CD4-positive, alpha-beta T cell treated with Interleukin-6 at 100 ng/mL for 8 hours (primary cell): ENCODE measurements around the gene PPM1E.
"Not testable (repeated sequence)": the region's sequence is repeated elsewhere in the genome, so short reads cannot be mapped to it uniquely, and the experiment has no call there.

Experiments
- DNase-seq: peaks from one replicate; pipeline ENCODE4 v3.0.0-alpha.2; 2020; ENCODE audit warnings: mixed read lengths, low spot score

The PPM1E gene

DNA sequence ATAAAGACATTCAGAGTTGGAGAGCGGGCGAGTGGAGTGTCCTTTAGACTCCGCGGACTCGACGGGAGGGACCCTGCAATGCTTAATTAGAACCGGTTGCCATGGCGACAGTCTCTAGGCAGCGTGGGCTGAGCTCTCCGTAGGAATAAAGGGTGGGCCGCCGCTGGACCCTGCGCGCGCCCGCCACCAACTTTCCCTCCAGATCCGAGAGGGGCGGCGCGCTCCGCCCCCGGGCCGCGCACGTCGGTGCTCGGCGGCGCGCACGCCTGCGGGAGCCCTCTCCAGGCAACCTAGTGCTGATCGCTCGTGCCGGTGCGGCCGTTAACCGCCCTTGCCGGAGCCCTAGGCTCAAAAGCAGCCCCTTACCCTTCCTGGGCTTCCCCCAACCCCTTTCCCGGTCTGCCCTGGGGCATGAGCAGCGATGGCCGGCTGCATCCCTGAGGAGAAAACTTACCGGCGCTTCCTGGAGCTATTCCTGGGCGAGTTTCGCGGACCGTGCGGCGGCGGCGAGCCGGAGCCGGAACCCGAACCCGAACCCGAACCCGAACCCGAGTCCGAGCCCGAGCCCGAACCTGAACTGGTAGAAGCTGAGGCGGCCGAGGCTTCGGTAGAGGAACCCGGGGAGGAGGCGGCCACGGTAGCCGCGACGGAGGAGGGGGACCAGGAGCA lies at the start of gene PPM1E:
TSS of gene PPM1E (plus strand) at position 278 of the 669 bp plus-strand sequence.
- DNase-seq = peak; percentile 1

GRCh38 chr17:58706351-58707140 lies 49.1 kb upstream of the PPM1E start:
- no peak for DNase-seq

DNA sequence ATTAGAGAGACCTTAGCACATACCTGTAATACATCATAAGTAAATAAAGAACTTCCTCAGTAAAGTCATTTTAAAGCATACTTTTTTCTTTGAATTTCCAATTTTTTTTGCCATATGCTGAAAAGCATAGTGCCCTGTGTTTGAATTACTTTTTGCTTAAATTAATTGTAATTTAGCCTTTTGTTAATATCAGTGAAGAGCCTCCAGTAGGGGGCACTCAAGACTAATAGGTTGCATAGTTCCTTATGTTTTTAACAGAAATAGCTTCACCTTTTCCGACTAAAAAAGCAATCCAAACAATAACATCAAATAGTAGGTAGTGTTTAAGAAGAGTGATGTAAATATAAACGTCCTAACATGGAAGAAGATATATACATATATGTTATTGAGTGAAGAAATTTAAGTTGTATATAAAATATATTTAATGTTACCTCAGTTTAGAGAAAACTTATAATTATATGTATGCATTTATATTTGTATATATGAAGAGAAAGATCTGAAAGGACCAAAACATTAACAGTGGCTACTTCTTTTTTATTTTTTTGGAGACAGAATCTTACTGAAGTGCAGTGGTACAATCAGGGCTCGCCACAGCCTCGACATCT lies 44.6 kb upstream of the PPM1E start:
- DNase-seq = peak; percentile 30

GRCh38 chr17:58722274-58722673 lies 33.4 kb upstream of the PPM1E start:
- no peak for DNase-seq

- DNase-seq = no peak
These were observed 33.0 kb upstream of the PPM1E start for GRCh38 chr17:58722696-58723095.

GRCh38 chr17:58728798-58729197 lies 26.9 kb upstream of the PPM1E start:
- no peak for DNase-seq

DNA sequence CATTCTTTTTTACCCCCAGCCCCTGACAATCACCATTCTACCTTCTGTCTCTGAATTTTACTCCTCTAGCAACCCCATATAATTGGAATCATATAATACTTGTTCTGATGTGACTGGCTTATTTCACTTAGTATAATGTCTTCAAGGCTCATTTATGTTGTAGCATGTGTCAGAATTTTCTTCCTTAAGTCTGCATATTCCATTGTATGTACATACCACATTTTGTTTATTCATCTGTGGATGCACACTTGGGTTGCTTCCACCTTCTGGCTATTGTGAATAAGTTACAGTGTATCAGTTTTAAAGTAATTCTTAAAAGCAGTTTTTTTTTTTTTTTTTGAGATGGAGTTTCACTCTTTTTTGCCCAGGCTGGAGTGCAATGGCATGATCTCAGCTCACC lies 24.7 kb upstream of the PPM1E start:
- no peak for DNase-seq

- no peak for DNase-seq
These were observed 21.6 kb upstream of the PPM1E start for GRCh38 chr17:58734040-58734439.

GRCh38 chr17:58734811-58735210 lies 20.8 kb upstream of the PPM1E start:
- DNase-seq = no peak

GRCh38 chr17:58741121-58741625 lies 14.5 kb upstream of the PPM1E start:
- DNase-seq = no peak

DNA sequence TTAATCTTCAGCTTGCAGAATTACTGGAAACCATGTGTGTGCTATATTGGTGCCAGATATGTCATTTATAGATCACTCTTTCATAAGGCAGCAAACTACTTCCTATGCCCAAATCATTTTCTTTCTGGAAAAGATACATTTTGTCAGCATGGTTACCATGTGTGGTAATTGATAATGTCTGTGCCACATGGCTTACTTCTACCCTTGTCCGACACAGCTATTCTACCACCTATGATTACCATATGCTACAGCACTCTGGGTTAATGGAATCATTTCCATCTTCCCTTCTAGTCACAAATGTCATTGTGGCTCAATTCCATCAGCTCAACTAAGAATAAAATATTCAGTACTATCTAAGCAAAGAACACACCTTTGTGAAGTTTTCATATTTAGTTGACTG lies 8.0 kb upstream of the PPM1E start:
- no peak for DNase-seq

GRCh38 chr17:58749627-58750026 lies 6.0 kb upstream of the PPM1E start:
- not testable (repeated sequence) for DNase-seq

- DNase-seq = no peak
These were observed 2.6 kb upstream of the PPM1E start for GRCh38 chr17:58753026-58753425.

- no peak for DNase-seq
These were observed 431 bp upstream of the PPM1E start for GRCh38 chr17:58755269-58755576.

DNA sequence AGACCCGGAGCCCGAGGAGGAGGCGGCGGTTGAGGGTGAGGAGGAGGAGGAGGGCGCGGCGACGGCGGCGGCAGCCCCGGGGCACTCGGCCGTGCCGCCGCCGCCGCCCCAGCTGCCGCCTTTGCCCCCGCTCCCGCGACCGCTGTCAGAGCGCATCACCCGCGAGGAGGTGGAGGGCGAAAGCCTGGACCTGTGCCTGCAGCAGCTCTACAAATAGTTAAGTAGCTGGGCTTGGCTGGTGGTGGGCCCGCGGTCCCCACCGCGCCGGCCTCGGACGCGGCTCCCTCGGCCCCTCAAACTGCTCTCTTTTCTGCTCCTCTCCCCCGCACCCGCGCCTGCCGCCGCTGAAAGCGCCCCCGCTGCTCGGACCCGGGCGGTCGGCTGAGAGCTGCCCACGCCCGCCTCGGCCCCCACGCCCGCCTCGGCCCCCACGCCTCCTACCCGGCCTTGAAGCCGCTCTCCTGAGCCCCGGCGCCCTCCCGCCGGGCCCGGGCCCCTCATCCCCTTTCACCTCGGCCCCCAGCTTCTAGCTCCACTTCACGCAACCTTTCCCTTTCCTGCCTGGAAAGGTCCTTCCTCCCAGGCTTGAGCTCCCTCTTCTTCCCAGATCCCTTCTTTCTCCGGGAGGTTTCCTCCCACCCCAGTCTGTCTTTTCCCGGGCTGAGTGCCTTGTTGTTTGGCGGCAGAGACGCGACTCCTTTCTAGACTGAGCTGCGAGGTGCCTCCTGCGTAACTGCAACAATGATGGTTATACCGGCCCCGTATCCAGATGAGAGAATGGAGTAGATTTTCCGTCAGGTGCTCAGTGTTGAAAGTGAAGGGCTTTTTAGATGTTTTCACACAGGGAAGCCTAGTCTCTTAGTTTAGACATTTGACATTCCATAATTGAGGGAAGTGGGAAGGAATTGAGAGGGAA lies 850 bp downstream of the PPM1E start:
- DNase-seq = no peak

DNA sequence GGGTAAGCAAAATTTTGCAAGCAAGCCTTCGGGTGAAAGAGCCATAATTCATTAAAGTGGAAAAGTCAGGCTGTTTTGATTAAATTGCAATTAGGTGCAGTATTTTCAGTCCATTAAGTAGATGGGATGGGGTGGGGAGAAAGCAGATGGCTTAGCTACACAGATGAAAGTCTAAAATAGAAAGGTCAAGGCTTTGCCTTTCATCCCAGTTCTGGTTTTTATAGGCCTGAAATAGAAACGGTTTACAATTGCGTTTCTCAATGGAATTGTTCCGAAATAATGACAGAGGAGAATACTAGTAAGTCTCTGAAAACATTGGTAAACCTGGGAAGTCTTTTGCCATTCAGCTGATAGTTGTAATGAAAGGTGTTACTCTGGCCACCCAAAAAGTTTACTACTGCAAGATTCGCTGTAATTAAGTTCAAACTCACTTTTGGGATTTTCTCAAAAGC lies 1.5 kb downstream of the PPM1E start:
- no peak for DNase-seq

DNA sequence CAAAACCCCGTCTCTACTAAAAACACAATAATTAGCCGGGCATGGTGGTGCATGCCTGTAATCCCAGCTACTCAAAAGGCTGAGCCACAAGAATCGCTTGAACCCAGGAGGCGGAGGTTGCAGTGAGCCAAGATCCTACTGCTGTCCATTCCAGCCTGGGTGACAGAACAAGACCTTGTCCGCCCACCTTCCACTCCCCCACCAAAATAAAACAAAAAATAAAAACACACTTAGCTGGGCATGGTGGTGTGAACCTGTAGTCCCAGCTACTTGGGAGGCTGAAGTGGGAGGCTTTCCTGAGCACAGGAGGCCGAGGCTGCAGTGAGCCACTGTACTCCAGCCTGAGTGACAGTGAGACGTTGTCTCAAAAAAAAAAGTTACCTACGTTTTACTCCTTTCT lies 3.2 kb downstream of the PPM1E start:
- DNase-seq = no peak

DNA sequence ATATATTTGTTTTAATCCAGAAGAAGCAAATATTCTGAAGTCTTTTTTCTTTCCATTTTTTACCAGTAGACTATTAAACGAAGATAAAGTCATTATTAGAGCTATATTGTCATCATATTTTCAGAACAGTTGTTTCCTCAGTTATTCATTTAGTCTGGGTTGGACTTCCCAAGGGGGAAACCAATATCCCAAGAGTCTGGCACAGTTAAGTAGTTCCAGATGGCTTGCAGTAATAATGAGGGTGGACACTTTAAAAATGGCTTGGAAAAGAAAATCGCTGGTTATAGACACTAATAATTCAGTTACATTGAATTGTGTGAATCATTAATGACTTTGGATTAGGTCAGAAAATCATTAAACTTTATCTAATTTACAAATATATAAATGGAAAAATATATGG lies 3.9 kb downstream of the PPM1E start:
- no peak for DNase-seq

- DNase-seq = no peak
These were observed 4.6 kb downstream of the PPM1E start for GRCh38 chr17:58760248-58760647.

DNA sequence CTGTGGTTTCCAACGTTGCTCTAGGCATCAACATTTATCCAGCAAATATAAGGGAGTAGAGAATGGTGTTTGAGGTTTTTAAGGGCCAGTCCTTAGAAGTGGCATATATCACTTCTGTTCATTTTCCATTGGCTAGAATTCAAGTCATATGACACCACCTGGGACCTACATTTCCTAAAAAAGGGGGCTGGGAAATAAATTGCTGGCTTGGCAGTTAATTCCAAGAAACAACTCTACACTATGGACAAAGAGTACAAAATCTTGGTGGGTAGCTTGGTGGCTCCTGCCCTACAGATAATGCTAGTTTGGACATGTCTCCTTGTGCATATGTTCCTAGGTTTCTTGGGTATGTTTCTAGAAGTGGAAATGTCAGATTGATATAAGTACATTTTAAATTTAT lies 7.6 kb downstream of the PPM1E start:
- no peak for DNase-seq

DNA sequence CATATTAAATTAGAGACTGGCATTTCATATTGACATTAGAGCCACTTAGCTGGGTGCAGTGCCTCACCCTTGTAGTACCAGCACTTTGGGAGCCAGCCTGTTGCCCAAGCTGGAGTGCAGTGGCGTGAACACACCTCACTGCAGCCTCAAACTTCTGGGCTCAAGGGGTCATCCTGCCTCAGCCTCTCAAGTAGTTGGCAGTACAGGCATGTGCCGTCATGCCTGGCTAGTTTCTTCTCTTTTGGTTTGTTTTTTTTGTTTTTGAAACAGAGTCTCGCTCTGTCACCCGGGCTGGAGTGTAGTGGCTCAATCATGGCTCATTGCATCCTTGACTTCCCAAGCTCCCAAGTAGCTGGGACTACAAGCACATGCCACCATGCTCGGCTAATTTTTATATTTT lies 8.7 kb downstream of the PPM1E start:
- no peak for DNase-seq

- DNase-seq = not testable (repeated sequence)
These were observed 22.8 kb downstream of the PPM1E start for GRCh38 chr17:58778482-58778881.
